Fibroblast of lung (primary cell): Measurements from ENCODE around the gene UNC79. TPM values are rescaled to one million over a fixed set of nuclear protein-coding genes. Genes with fewer than 3 reads are reported as not detected.

Source experiments
- DNase-seq, 2 donors: peaks; one replicate each; pipeline versions ENCODE4 v3.0.0 to v3.0.0-alpha.2; 2010; ENCODE audit warnings: low read depth in 2 of 2
- H2AFZ ChIP-seq: 2 replicates; pipeline ENCODE4 v1.5.1; 2012; ENCODE audit warnings: low read length, control low read depth, inconsistent platforms
- H3K27ac ChIP-seq: 2 replicates; pipeline ENCODE4 v1.5.1; 2011; ENCODE audit warnings: low read length, control low read depth; ENCODE audit not compliant: insufficient read depth
- H3K27me3 ChIP-seq: 2 replicates; pipeline ENCODE4 v1.5.1; 2011; ENCODE audit warnings: mild to moderate bottlenecking, low read length; ENCODE audit not compliant: control insufficient read depth, insufficient read depth
- H3K36me3 ChIP-seq: 2 replicates; pipeline ENCODE4 v1.5.1; 2011; ENCODE audit warnings: low read length; ENCODE audit not compliant: control insufficient read depth, insufficient read depth
- H3K4me1 ChIP-seq: 2 replicates; pipeline ENCODE4 v1.5.1; 2011; ENCODE audit warnings: low read length; ENCODE audit not compliant: control insufficient read depth, insufficient read depth; ENCODE audit errors: extremely low read depth
- H3K4me2 ChIP-seq: 2 replicates; pipeline ENCODE4 v1.5.1; 2011; ENCODE audit warnings: low read length, control low read depth; ENCODE audit not compliant: insufficient read depth; ENCODE audit errors: extremely low read depth
- H3K4me3 ChIP-seq, 4 experiments: fragments of 200-600 bp in 1 of 4; sonication (generic) in 1 of 4; replicated peaks in 1 of 4; 2 replicates each; pipeline ENCODE4 v1.5.1; 2011 to 2016; ENCODE audit warnings: low read length in 4 of 4, low read depth in 3 of 4, mild to moderate bottlenecking in 3 of 4, control low read depth in 2 of 4, inconsistent platforms in 1 of 4, mixed read lengths in 1 of 4; ENCODE audit not compliant: insufficient read depth in 1 of 4; ENCODE audit errors: control extremely low read depth in 1 of 4
- H3K79me2 ChIP-seq: 2 replicates; pipeline ENCODE4 v1.5.1; 2012; ENCODE audit warnings: mild to moderate bottlenecking, low read length, inconsistent platforms; ENCODE audit not compliant: control insufficient read depth, insufficient read depth
- H3K9ac ChIP-seq: 2 replicates; pipeline ENCODE4 v1.5.1; 2011; ENCODE audit warnings: mild to moderate bottlenecking, low read length, control low read depth; ENCODE audit not compliant: insufficient read depth
- H3K9me3 ChIP-seq: 2 replicates; pipeline ENCODE4 v1.5.1; 2012; ENCODE audit warnings: low read depth, low read length; ENCODE audit not compliant: control insufficient read depth, insufficient read depth
- H4K20me1 ChIP-seq: 2 replicates; pipeline ENCODE4 v1.5.1; 2011; ENCODE audit warnings: low read length; ENCODE audit not compliant: control insufficient read depth, insufficient read depth; ENCODE audit errors: extremely low read depth
- CTCF ChIP-seq, 2 donors: IDR thresholded peaks in 1 of 2; conservative IDR thresholded peaks in 1 of 2; 1 replicate in 1 of 2; 2 replicates in 1 of 2; pipeline ENCODE4 v1.5.1; 2011 to 2012; ENCODE audit warnings: low read length in 2 of 2, control low read depth in 1 of 2, inconsistent platforms in 1 of 2, low read depth in 1 of 2, mild to moderate bottlenecking in 1 of 2
- EZH2 ChIP-seq: IDR thresholded peaks from 2 replicates; pipeline ENCODE4 v1.5.1; 2012; ENCODE audit warnings: low read length, control low read depth, mild to moderate bottlenecking; ENCODE audit errors: missing control alignments
- polyA plus RNA-seq, 2 donors: library from polyadenylated mRNA; depleted of rRNA in 1 of 2; stranded (reverse) in 1 of 2; unstranded in 1 of 2; fragments of >200 nt; gene quantifications; 2 replicates each; pipeline ENCODE4 v1.2.1, GENCODE V29; 2011 to 2012; ENCODE audit warnings: missing spikeins in 1 of 2
- total RNA-seq: library from RNA; depleted of rRNA; stranded (reverse); fragments of >200 nt; gene quantifications from 2 replicates; pipeline ENCODE4 v1.2.1, GENCODE V29; 2014

UNC79 gene
- total and polyA plus RNA-seq, 2 donors (not counting 1 experiment from before 2014, with no cell fraction given), result 0.02 to 0.17 TPM

DNA sequence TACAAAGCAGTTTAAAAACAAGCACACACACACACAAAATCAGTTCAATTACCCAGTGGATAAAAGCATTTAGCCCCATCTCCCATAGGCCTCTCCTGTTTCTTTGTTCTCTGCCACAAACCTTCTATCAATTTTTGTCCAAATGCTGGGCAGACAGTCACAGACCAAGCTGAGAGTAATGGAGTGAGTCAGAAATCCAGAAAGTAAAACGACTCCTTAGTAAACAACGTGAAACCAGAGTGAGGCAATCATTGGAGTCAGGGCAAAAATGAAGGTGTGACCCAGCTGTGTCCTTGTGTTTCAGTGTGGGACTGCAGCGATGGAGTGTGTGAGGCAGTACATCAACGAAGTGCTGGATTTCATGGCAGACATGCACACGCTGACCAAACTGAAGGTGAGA is 255.5 kb downstream of the UNC79 start:
- Histone ChIP-seq H3K79me2 (no peaks in the 10 kb centered on the region), H3K27me3 (no peaks in the 10 kb centered on the region), H2AFZ (no peak overlapping the region), H3K36me3 (no peaks in the 10 kb centered on the region), H3K4me3 (no peak overlapping the region), H3K4me1 (no peaks in the 10 kb centered on the region), H4K20me1 (no peaks in the 10 kb centered on the region), H3K4me2 (no peak overlapping the region), H3K27ac (no peak overlapping the region), H3K9me3 (no peaks in the 10 kb centered on the region), H3K9ac (no peak overlapping the region)
- no peak for DNase-seq
- TF ChIP-seq EZH2 (no peak), CTCF (conservative IDR thresholded peaks at IDR 0.05 in 1 of 2, IDR thresholded peaks at IDR 0.05 in 1 of 2; ENCODE audit: low read depth in 1 of 2, low read length in 2 of 2) (no peak)

- Histone ChIP-seq H3K27ac (no peak overlapping the region), H3K27me3 (no peaks in the 10 kb centered on the region), H3K4me1 (no peaks in the 10 kb centered on the region), H2AFZ (no peak overlapping the region), H3K4me2 (no peak overlapping the region), H4K20me1 (no peaks in the 10 kb centered on the region), H3K9ac (no peak overlapping the region), H3K79me2 (no peaks in the 10 kb centered on the region), H3K9me3 (no peaks in the 10 kb centered on the region), H3K36me3 (no peaks in the 10 kb centered on the region), H3K4me3 (no peak overlapping the region)
- TF ChIP-seq EZH2 (no peak), CTCF (conservative IDR thresholded peaks at IDR 0.05 in 1 of 2, IDR thresholded peaks at IDR 0.05 in 1 of 2; ENCODE audit: low read depth in 1 of 2, low read length in 2 of 2) (no peak)
- no peak for DNase-seq
Observed at GRCh38 chr14:93688239-93688666, 257.5 kb downstream of the UNC79 start.

GRCh38 chr14:93688820-93689219 is 258.1 kb downstream of the UNC79 start:
- H3K4me2 ChIP-seq, result no peak overlapping the region
- no peaks in the 10 kb centered on the region for H3K27me3 ChIP-seq
- H3K9me3 ChIP-seq, result no peaks in the 10 kb centered on the region
- no peak overlapping the region for H3K9ac ChIP-seq
- DNase-seq, result no peak
- no peaks in the 10 kb centered on the region for H4K20me1 ChIP-seq
- no peak overlapping the region for H3K4me3 ChIP-seq
- no peaks in the 10 kb centered on the region for H3K4me1 ChIP-seq
- H3K79me2 ChIP-seq, result no peaks in the 10 kb centered on the region
- no peak overlapping the region for H2AFZ ChIP-seq
- H3K36me3 ChIP-seq, result no peaks in the 10 kb centered on the region
- TF ChIP-seq CTCF (conservative IDR thresholded peaks at IDR 0.05 in 1 of 2, IDR thresholded peaks at IDR 0.05 in 1 of 2; ENCODE audit: low read depth in 1 of 2, low read length in 2 of 2), result no peak
- no peak for TF ChIP-seq EZH2
- no peak overlapping the region for H3K27ac ChIP-seq
